22Rv1 (cell line): ENCODE measurements around the gene GUK1.

Experiments
- H3K27ac ChIP-seq: fragments of 450-650 bp; 2 replicates; pipeline ENCODE4 v1.5.1; 2017
- CTCF ChIP-seq: fragments of 450-650 bp; IDR thresholded peaks from 2 replicates; pipeline ENCODE4 v1.5.1; 2017; ENCODE audit warnings: mild to moderate bottlenecking
- ZFX ChIP-seq: fragments of 450-650 bp; IDR thresholded peaks from 2 replicates; pipeline ENCODE4 v1.6.1; 2017; ENCODE audit warnings: antibody characterized with exemption, borderline replicate concordance

The GUK1 gene

GRCh38 chr1:228174482-228175315, 34.6 kb downstream of the GUK1 start:
- H3K27ac ChIP-seq = peak overlapping the region; percentile 65
- TF ChIP-seq ZFX = no peak
- no peak for TF ChIP-seq CTCF

GRCh38 chr1:228175316-228176023, 35.4 kb downstream of the GUK1 start:
- H3K27ac ChIP-seq = no peak overlapping the region; the same call in 1 of the 2 replicates

GRCh38 chr1:228176024-228176395, 35.9 kb downstream of the GUK1 start:
- no peak for TF ChIP-seq CTCF
- no peak for TF ChIP-seq ZFX
- H3K27ac ChIP-seq = no peak overlapping the region

More at GRCh38 chr1:228175316-228176023, 35.4 kb downstream of the GUK1 start:
- no peak for TF ChIP-seq CTCF
- TF ChIP-seq ZFX = no peak

GRCh38 chr1:228176461-228177182, 36.5 kb downstream of the GUK1 start:
- no peak for TF ChIP-seq CTCF
- TF ChIP-seq ZFX = no peak
- no peak overlapping the region for H3K27ac ChIP-seq

GRCh38 chr1:228177183-228177475, 37.0 kb downstream of the GUK1 start:
- no peak overlapping the region for H3K27ac ChIP-seq
- TF ChIP-seq ZFX (no peak), CTCF (no peak)

GRCh38 chr1:228177721-228178710, 37.9 kb downstream of the GUK1 start:
- no peak overlapping the region for H3K27ac ChIP-seq
- TF ChIP-seq ZFX = no peak
- TF ChIP-seq CTCF = no peak
